GM12878 (cell line): ENCODE measurements around the gene LOXL3. TPM values are rescaled to one million over a fixed set of nuclear protein-coding genes. Genes with fewer than 3 reads are reported as not detected.

Experiments used
- BACH1 ChIP-seq: fragments of 450-650 bp; IDR thresholded peaks from 2 replicates; pipeline ENCODE4 v1.6.1; 2017; ENCODE audit warnings: mild to moderate bottlenecking, borderline replicate concordance
- CBX5 ChIP-seq: sonication (generic); IDR thresholded peaks from 2 replicates; pipeline ENCODE4 v1.6.1; 2016; ENCODE audit warnings: low read depth, moderate library complexity, mild to moderate bottlenecking, inconsistent platforms
- CEBPB ChIP-seq, 2 experiments: fragments of 150-350 bp in 1 of 2; IDR thresholded peaks; 2 replicates each; pipeline ENCODE4 v1.6.1; 2012 to 2014; ENCODE audit warnings: low read depth in 2 of 2, low read length in 2 of 2, borderline replicate concordance in 1 of 2, inconsistent platforms in 1 of 2
- CHD1 ChIP-seq: IDR thresholded peaks from 2 replicates; pipeline ENCODE4 v1.6.1; 2012; ENCODE audit warnings: low read depth, low read length, improper control_type of control experiment
- CREM ChIP-seq: IDR thresholded peaks from 2 replicates; pipeline ENCODE4 v1.6.1; 2014; ENCODE audit warnings: antibody characterized with exemption, low read depth
- EP300 ChIP-seq, 2 experiments: fragments of 150-350 bp in 1 of 2; IDR thresholded peaks; 2 replicates each; pipeline ENCODE4 v1.6.1; 2011 to 2012; ENCODE audit warnings: low read depth in 2 of 2, low read length in 2 of 2, borderline replicate concordance in 1 of 2, improper control_type of control experiment in 1 of 2, inconsistent platforms in 1 of 2; ENCODE audit not compliant: control insufficient read depth in 1 of 2
- GABPA ChIP-seq: IDR thresholded peaks from 2 replicates; pipeline ENCODE4 v1.6.1; 2014; ENCODE audit warnings: antibody characterized with exemption, low read depth, mild to moderate bottlenecking, inconsistent platforms
- IKZF1 ChIP-seq: fragments of 450-650 bp; conservative IDR thresholded peaks from 2 replicates; pipeline ENCODE4 v1.6.1; 2017; ENCODE audit warnings: antibody characterized with exemption, mild to moderate bottlenecking
- JUNB ChIP-seq: IDR thresholded peaks from 2 replicates; pipeline ENCODE4 v1.6.1; 2016; ENCODE audit warnings: antibody characterized with exemption, mild to moderate bottlenecking
- MEF2A ChIP-seq: IDR thresholded peaks from 2 replicates; pipeline ENCODE4 v1.6.1; 2011; ENCODE audit warnings: low read depth, mild to moderate bottlenecking, low read length, moderate library complexity; ENCODE audit not compliant: insufficient read depth
- MTA2 ChIP-seq: fragments of 450-650 bp; IDR thresholded peaks from 2 replicates; pipeline ENCODE4 v1.6.1; 2016; ENCODE audit warnings: low read depth, mild to moderate bottlenecking, moderate library complexity
- NBN ChIP-seq: fragments of 450-650 bp; IDR thresholded peaks from 2 replicates; pipeline ENCODE4 v1.6.1; 2016
- NFYB ChIP-seq: IDR thresholded peaks from 2 replicates; pipeline ENCODE4 v1.6.1; 2011; ENCODE audit warnings: low read depth, mild to moderate bottlenecking, low read length, improper control_type of control experiment, moderate library complexity; ENCODE audit not compliant: insufficient read depth
- PBX3 ChIP-seq: IDR thresholded peaks from 2 replicates; pipeline ENCODE4 v1.6.1; 2011; ENCODE audit warnings: mild to moderate bottlenecking, low read depth, low read length, moderate library complexity; ENCODE audit not compliant: insufficient replicate concordance
- POLR2A ChIP-seq: IDR thresholded peaks from 2 replicates; pipeline ENCODE4 v1.6.1; 2011; ENCODE audit warnings: low read depth, mild to moderate bottlenecking, low read length
- PRDM15 ChIP-seq: fragments of 450-650 bp; formaldehyde crosslinking; IDR thresholded peaks from 2 replicates; pipeline ENCODE4 v1.4.0; 2020; ENCODE audit warnings: mild to moderate bottlenecking, moderate library complexity
- RAD21 ChIP-seq: IDR thresholded peaks from 2 replicates; pipeline ENCODE4 v1.6.1; 2011; ENCODE audit warnings: mild to moderate bottlenecking, low read depth, low read length, moderate library complexity; ENCODE audit not compliant: insufficient read depth
- RBBP5 ChIP-seq: fragments of 200-600 bp; sonication (generic); conservative IDR thresholded peaks from 2 replicates; pipeline ENCODE4 v1.6.1; 2016
- SPI1 ChIP-seq: IDR thresholded peaks from 2 replicates; pipeline ENCODE4 v1.6.1; 2011; ENCODE audit warnings: low read depth, mild to moderate bottlenecking, low read length, moderate library complexity, borderline replicate concordance; ENCODE audit not compliant: insufficient read depth
- TCF3 ChIP-seq: IDR thresholded peaks from 2 replicates; pipeline ENCODE4 v1.6.1; 2012; ENCODE audit warnings: low read depth, mild to moderate bottlenecking, low read length, borderline replicate concordance; ENCODE audit not compliant: insufficient read depth
- ZBTB40 ChIP-seq: fragments of 450-650 bp; IDR thresholded peaks from 2 replicates; pipeline ENCODE4 v1.6.1; 2016; ENCODE audit warnings: mild to moderate bottlenecking, moderate library complexity, borderline replicate concordance
- polyA plus RNA-seq, 11 experiments: library from polyadenylated mRNA; depleted of rRNA in 4 of 11; unstranded in 6 of 11; stranded (reverse) in 5 of 11; fragments of >200 nt; fragmentation: Nextera tagmentation in 4 of 11; fragmentation: Illumina TruSeq in 1 of 11; extraction: Ambion mirVana in 4 of 11; extraction: Trizol in 1 of 11; gene quantifications; 1 replicate in 1 of 11; 2 replicates in 10 of 11; pipeline versions ENCODE4 v1.2.1 to v1.2.3, GENCODE V29; 2011 to 2016; ENCODE audit warnings: inconsistent platforms in 2 of 11, missing spikeins in 2 of 11, low read depth in 1 of 11
- total RNA-seq, 4 experiments: library from RNA; depleted of rRNA in 3 of 4; stranded (reverse); fragments of >200 nt in 3 of 4; fragmentation: Illumina TruSeq in 1 of 4; extraction: Trizol in 1 of 4; gene quantifications; 2 replicates each; pipeline versions ENCODE4 v1.2.1 to v1.2.3, GENCODE V29; 2013 to 2021

LOXL3 gene
- total and polyA plus RNA-seq, 10 of the 15 experiments (the other 5 are each of a cell fraction or from before 2014, with no cell fraction given), result 6.2 to 40.9 (median 23.3) TPM

- TF ChIP-seq CBX5 (peak; percentile 86; the same call in 1 of the 2 replicates), PRDM15 (CRISPR knock-in tag) (0 out of 2 replicates have a peak, but pooled peaks have one; percentile 47), NFYB (no peak), CHD1 (no peak), EP300 (IDR thresholded peaks at IDR 0.05; ENCODE audit: borderline replicate concordance in 1 of 2, control insufficient read depth in 1 of 2, low read depth in 2 of 2, low read length in 2 of 2) (peak; percentile 80 to 92; a peak in 3 of 4 replicates), POLR2A (no peak), ZBTB40 (no peak; the same call in 1 of the 2 replicates), CEBPB (IDR thresholded peaks at IDR 0.05; ENCODE audit: borderline replicate concordance in 1 of 2, low read depth in 2 of 2, low read length in 2 of 2) (peak in 1 of 2 experiments; percentile 88; a peak in 1 of 4 replicates), MEF2A (peak; percentile 85), GABPA (peak; percentile 54), RBBP5 (no peak), IKZF1 (peak; percentile 94), JUNB (peak; percentile 94), MTA2 (peak; percentile 95), PBX3 (peak; percentile 50), BACH1 (peak; percentile 90; the same call in 1 of the 2 replicates), RAD21 (no peak), TCF3 (no peak), NBN (peak; percentile 98), SPI1 (peak; percentile 34; the same call in 1 of the 2 replicates), CREM (peak; percentile 85)
These were observed 17.3 kb upstream of the LOXL3 start (continued) for GRCh38 chr2:74571058-74571457.
